Sigmoid colon (tissue), 3 donors: Measurements from ENCODE around the gene PRICKLE3.

Experiments
- POLR2A ChIP-seq, 2 donors: fragments of 450-650 bp; IDR thresholded peaks; one replicate each; pipeline ENCODE4 v1.6.1; 2016; ENCODE audit warnings: antibody characterized with exemption in 2 of 2, mild to moderate bottlenecking in 2 of 2, moderate library complexity in 2 of 2
- TF ChIP-seq, protein P1 (sequence below), 4 experiments: fragments of 450-650 bp in 3 of 4; fragments of 200-600 bp in 1 of 4; IDR thresholded peaks; one replicate each; pipeline ENCODE4 v1.5.1; 2016 to 2019; ENCODE audit warnings: antibody characterized with exemption in 4 of 4, mild to moderate bottlenecking in 3 of 4, moderate library complexity in 2 of 4

DNA sequence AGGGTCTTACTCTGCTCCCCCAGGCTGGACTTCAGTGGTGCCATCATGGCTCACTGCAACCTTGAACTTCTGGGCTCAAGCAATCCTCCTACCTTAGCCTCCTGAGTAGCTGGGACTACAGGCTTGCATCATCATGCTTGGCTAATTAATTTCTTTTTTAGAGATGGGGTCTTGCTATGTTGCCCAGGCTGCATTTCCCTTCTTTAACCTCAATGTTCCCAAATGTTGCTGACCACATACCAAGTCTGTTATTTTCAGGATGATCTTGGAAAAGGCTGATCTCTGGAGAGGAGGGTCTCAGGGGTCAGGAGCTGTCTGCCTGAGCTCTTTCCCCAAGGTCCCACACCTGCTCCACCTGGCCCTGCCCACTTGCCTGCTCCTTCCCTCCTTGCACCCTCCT is 33.9 kb upstream of the PRICKLE3 start:
- TF ChIP-seq, protein P1, sequence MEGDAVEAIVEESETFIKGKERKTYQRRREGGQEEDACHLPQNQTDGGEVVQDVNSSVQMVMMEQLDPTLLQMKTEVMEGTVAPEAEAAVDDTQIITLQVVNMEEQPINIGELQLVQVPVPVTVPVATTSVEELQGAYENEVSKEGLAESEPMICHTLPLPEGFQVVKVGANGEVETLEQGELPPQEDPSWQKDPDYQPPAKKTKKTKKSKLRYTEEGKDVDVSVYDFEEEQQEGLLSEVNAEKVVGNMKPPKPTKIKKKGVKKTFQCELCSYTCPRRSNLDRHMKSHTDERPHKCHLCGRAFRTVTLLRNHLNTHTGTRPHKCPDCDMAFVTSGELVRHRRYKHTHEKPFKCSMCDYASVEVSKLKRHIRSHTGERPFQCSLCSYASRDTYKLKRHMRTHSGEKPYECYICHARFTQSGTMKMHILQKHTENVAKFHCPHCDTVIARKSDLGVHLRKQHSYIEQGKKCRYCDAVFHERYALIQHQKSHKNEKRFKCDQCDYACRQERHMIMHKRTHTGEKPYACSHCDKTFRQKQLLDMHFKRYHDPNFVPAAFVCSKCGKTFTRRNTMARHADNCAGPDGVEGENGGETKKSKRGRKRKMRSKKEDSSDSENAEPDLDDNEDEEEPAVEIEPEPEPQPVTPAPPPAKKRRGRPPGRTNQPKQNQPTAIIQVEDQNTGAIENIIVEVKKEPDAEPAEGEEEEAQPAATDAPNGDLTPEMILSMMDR (IDR thresholded peaks at IDR 0.05), result no peak
- no peak for TF ChIP-seq POLR2A (IDR thresholded peaks at IDR 0.05)
